HG02642 (cell line): ENCODE data around the gene TRIM38.
"Not testable (repeated sequence)": the region's sequence is repeated elsewhere in the genome, so short reads cannot be mapped to it uniquely, and the experiment has no call there.

Source experiments
- ATAC-seq: cut with Tn5 transposase; IDR thresholded peaks from one replicate; pipeline ENCODE4 v1.9.1; 2021; ENCODE audit warnings: mild to moderate bottlenecking; ENCODE audit not compliant: unreplicated experiment, poor library complexity

TRIM38 gene

DNA sequence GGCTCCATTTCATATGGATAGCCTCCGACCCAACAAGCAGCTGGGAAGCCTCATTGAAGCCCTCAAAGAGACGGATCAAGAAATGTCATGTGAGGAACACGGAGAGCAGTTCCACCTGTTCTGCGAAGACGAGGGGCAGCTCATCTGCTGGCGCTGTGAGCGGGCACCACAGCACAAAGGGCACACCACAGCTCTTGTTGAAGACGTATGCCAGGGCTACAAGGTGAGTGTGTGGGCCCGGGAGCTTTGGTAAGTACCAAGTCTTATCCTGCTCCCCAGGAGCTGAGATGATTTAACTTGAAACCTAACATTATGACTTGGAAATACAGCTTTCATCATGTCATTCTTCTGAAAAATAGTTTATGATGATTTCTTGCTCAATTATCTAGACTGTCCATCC, 4.1 kb downstream of the TRIM38 start:
- ATAC-seq = no peak

DNA sequence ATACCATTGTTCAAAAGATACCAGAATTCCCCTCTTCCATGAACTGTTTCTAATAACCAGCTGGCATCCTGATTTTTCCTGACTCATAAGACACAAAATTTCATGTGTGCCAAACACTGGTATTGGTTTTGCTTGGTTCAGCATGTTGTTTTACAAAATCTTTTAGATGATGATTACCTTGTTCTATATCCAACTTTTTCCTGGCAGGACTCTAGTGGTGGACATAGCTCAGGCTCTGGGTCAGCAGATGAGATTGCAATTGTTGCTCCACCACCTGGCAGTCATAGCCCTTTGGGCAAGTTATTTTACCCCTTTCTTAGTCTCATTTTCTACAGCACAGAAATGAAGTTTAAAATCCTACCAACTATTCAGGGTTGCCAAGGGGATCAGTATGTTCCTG, 6.2 kb downstream of the TRIM38 start:
- ATAC-seq = no peak

DNA sequence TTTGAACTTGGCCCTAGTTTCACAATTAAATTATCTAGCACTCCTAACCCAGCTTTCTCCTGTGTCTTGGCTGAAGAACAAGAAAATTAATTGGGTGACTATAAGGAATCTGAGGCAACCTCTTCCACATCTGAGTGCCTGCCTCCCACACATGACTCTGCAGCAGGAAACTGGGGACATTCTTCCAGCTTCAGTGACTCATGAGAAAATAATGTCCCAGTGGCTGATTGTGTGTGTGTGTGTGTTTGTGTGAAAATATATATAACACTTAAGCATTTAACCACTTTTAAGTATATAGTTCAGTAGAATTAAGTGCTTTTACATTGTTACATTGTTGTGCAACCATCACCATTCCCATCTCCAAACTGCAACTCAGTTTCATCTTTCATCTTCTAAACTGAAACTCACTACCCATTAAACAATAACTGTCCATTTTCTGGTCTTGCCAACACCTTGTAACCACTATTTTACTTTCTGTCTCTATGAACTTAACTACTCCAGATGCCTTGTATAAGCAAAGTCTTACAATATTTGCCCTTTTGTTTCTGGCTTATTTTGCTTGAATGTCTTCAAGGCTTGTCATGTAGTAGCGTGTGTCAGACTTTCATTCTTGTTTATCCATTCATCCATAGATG, 8.7 kb downstream of the TRIM38 start:
- ATAC-seq = no peak

- no peak for ATAC-seq
Observed at GRCh38 chr6:25972128-25972527, 9.5 kb downstream of the TRIM38 start.

DNA sequence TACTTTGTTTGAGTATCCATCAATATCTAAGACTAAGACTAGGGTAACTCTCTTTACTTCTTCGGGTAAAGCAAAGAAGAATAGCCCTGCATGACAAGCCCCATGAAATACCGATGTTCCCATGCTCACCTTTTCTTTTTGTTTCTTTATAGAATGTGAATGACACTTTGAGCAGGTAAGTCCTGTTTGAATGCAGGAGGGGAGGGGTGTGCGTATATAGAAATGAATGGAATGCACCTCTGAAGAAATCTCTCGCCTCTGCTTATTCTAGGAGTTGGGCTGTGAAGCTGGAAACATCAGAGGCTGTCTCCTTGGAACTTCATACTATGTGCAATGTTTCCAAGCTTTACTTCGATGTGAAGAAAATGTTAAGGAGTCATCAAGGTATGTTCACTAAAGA, 10.3 kb downstream of the TRIM38 start:
- no peak for ATAC-seq

DNA sequence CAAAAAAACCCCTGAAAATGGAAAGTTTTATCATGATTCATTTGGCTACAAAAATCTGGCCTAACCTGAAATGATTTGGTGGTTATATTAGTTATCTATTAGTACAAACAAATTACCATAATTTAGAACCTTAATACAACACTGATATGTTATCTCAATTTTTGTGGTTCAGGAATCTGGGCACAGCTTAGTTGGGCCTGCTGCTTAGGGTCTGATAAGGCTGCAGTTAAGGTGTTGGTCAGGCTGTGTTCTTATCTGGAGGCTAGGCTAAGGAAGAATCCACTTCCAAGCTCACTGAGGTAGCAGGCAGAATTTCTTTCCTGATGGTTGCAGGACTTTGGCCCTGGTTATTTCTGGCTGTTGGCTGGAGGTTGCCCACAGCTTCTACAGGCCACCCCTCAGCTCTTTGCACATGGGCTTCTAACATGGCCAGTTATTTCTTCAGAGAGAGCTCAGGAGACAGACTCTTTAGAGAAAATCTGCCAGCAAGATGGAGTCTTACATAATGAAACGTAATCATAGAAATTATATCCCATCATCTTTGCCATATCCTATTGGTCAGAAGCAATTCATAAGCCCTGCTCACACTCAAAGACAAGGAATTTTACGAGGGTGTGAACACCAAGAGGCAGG, 11.4 kb downstream of the TRIM38 start:
- ATAC-seq = no peak

- no peak for ATAC-seq
Observed at GRCh38 chr6:25975923-25976560, 13.4 kb downstream of the TRIM38 start.

- ATAC-seq = no peak
Observed at GRCh38 chr6:25980935-25981334, 18.3 kb downstream of the TRIM38 start.

DNA sequence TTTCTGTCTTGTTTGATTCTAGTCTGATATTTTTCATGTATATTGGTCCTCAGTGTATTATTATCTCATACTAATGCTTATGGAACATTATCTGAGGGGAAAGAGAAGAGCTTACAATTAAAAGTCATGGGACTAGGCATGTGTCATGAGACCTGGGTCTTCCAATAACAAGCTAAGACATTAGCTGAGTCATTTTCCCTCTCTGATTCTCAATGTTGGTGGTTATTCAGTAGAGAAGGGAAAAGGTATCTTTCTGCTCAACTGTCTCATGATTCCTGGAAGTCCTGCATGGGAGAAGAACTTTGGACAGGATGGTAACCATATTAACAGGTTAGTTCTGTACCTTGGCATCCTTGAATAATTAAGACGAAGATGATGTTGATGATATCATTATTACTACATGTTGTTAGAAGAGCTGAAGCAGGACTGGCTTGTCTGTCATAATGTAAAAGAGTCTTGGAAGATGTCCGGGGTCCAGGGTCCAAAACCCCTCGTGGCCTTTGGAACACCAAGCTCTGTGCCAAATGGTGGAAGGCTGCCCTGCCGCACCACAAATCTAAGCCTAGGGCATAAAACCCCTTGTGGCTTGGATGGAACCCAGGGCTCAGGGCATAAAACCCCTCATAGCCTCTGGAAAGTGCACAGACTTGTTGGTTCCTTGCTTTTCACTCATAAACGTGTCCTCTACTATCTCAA, 19.1 kb downstream of the TRIM38 start:
- ATAC-seq = no peak

GRCh38 chr6:25984265-25984664, 21.7 kb downstream of the TRIM38 start:
- ATAC-seq = no peak

GRCh38 chr6:25987845-25988244, 25.2 kb downstream of the TRIM38 start:
- ATAC-seq = no peak

- no peak for ATAC-seq
Observed at GRCh38 chr6:25990172-25990873, 27.7 kb downstream of the TRIM38 start.

DNA sequence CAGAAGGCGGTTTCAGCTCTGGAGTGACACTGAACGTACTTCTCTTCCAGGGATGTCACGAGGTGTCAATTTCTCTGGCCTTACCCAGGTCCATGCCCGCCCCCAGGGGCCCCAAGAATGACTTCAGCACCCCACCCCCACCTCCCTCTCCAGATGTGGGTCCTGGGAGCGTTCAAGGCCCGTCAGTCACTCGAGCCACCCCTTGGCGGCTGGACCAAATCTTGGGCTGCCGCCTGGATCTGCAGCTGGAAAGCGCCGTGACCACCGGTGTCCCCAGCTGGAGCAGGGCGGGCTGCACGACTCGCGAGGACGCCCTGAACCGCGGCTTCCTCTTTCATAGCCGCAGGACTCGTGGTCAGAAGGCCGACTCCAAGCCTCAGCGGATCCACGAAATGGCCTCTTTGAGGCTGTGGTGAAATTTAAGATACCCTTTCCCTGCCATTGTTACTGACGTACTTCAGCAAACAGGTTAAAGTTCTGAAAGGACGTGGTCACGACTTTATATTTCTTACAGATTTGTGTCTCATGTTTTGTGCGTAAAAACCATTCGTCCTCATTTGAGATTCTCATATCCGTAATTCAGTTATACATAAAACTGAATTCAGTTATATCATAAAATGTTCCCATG, 29.3 kb downstream of the TRIM38 start:
- ATAC-seq = peak; percentile 52

DNA sequence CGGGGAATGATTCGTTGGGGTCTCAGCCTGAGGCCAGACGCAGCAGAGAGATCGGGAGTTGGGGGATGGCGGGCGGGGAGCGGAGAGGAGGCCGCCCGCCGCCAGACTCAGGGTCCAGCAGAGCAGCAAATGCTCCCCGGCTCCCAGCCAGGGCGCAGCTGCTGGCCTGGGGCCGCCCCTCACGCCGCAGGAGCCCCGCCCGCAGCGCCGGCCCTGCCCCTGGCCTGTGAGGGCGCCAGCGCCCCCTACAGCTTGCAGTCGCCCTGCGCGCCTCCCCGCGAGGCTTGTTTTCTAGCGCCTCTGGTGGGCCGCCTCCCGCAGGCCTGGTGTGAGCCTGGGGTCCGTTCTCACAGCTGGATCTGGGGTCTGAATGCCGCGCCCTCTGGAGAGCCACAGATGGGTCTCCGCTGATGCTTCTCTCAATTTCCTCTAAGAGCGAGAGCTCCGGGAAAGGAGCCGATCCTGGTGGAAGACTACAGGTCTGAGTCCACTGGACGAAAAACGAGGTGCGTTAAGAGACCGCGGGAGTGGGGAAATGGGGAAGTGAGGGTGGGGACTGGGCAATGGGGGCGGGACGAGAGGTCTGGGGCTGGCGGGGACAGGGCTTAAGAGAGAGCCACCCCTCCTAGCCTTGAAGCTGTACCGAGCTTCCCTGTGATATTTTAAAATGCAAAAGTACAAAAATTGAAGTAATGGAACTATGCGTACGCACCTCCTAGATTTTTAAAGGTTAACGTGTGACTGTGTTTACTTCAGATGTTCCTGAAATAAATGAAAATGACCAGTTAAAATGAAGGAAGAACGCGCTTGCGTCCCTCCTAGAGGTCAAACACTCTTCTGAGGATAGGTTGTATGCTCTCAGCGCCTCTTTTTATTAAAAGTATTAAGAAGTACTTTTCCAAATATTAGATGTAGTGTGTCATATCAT, 30.1 kb downstream of the TRIM38 start:
- peak; percentile 94 for ATAC-seq

DNA sequence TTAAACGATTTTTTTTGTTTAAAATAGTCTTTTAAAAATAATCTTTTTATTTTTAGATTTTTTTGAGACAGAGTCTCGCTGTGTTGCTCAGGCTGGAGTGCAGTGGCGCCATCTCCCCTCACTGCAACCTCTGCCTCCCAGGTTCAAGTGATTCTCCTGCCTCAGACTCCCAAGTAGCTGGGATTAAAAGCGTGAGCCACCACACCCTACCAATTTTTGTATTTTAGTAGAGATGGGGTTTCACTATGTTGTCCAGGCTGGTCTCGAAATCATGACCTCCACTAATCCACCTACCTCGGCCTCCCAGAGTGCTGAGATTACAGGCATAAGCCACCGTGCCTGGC, 30.7 kb downstream of the TRIM38 start:
- not testable (repeated sequence) for ATAC-seq

DNA sequence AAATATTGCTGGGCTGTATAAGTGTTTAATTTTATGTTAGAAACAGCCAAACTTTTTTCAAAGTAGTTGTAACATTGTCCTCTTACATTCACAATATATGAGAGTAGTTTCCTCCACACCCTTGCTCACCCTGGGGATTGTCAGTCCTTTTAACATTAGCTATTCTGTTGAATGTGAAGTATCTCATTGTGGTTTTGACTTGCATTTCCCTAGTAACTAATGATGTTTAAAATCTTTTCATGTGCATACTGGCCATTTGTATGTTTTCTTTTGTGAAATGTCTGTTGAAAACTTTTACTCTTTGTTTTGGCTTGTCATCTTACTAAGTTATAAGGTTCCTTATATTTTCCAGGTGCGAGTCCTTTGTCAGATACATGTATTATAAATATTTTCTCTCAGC, 32.9 kb downstream of the TRIM38 start:
- ATAC-seq = no peak

DNA sequence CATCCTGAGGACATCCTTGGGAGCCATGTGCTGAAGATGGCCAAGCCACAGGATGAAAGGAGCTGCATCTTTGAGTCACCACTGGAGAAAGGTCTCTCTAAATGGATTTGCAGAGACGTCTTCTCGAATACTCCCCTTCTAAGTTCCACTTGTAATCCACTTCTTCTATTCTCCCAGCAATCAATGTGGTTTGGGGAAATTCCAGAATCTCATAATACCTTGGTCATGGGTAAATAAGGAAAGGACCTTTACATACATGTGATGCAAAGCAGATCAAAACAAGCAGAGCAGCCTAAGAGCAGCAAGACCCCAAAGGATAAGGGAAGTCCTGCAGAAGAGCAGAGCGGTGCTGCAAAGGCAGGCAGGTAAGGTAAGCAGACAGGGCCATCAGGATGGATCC, 35.3 kb downstream of the TRIM38 start:
- no peak for ATAC-seq

- ATAC-seq = no peak
Observed at GRCh38 chr6:25998379-25998778, 35.8 kb downstream of the TRIM38 start.

DNA sequence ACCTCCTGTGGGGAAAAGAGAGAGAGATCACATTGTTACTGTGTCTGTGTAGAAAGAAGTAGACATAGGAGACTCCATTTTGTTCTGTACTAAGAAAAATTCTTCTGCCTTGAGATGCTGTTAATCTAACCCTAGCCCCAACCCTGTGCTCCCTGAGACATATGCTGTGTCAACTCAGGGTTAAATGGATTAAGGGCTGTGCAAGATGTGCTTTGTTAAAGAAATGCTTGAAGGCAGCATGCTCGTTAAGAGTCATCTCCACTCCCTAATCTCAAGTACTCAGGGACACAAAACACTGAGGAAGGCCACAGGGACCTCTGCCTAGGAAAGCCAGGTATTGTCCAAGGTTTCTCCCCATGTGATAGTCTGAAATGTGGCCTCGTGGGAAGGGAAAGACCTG, 36.6 kb downstream of the TRIM38 start:
- not testable (repeated sequence) for ATAC-seq
